CD4-positive, alpha-beta T cell treated with Interleukin-12 subunit alpha and Interleukin-12 subunit beta, for 1 hour (primary cell): ENCODE data around the gene ATL1.

ENCODE experiments used
- DNase-seq: peaks from one replicate; pipeline ENCODE4 v3.0.0-alpha.2; 2020

Gene ATL1

DNA sequence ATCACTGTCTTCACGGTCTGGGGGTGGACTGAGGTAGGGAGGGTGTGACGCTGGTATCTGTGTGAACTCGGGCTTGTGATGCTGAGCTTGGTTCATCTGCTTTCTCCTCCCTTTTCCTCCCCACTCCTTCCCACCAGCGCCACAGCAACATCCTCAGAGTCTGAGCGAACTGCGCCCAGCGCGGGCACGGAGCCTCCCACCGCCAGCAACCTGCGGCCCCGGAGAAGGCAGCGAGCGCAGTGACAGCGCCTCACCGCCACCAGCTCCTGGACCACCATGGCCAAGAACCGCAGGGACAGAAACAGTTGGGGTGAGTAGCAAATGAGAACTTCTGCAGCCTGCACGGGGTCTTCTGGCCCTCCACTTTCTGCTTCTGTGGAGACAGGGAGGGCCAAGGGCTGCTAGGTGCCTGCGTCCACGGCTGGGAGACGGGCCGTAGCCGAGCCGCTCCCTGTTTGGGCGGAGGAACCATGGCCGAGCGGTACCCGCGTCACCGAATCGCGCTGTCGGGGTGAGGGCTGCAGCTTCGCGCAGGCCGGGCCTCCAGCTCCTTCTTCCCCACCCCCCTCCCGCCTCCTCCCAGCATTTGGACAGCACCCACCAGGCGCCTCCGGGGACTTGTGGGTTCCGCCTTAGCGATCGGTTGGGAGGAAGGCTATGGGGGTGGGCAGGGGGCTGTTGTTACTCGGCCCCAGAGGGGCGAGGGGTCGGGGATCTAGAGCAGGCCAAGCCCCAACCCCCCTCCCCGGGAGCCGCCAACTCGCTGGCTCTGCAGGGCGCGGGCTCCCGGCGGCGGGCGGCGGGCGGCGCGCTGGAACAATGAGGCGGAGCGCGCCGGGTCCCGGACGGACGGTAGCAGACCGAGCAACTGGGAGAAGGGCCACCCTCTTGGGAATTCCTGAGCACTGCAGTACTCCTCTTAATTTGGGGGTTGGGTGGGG, at the start of gene ATL1:
ATL1 (plus strand) TSS at position 156 of the 941 bp plus-strand sequence; CDS start at position 277, 121 bp downstream.
- peak; percentile 28 for DNase-seq

DNA sequence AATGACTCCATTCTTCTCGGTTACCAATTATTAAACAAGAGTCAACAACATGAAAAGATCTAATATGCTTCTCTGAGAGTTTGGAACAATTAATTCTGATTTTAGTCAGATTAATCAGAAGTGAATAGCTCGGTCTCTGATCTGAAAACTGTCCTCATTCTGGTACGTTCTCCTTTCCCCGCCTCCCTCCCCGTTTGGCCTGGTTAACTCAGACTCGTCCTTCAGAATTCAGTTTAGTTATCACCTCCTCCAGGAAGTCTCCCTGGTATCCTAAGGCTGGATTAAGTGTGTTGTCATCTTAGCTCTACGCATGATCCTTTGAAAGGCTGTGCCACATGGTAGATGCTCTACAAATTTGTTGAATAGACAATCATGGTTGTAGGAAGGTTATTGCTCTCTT, 49.8 kb upstream of the ATL1 start:
- DNase-seq, result no peak

DNA sequence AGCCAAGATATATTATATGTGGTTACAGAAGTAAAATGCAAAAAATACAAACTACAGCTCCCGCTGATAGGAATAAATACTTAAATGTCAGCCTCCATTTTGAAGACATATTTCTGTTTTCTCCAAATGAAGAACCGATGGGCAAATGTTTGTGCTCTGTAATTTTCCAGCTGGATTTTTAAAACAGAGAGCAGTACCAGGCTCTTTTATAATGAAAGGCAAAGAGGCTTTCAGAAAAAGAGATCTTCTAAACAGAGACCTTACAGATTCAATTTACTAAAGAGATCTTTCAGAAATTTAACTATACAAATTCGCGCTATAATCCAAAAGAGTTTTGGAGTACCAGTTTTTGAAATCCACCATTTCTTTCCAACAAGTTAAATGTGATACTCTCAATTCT, 47.5 kb upstream of the ATL1 start:
- no peak for DNase-seq

DNA sequence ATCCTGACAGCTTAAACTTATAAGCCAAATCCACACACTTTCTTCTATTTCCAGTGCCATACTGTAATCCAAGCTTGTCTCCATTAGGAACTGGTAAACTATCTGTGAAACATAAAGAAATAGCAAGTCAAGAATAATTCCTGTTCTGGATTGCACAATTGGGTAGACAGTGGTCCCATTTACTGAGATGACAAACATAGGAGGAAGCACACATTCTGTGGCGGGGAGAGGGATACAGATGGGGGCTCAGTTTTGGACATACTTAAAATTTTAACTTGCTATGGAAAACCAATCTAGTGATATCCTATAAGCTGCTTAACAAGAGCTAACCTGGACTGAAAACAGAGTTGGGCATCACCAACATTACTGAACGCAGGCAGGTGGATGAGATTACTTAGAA, 43.9 kb upstream of the ATL1 start:
- no peak for DNase-seq

DNA sequence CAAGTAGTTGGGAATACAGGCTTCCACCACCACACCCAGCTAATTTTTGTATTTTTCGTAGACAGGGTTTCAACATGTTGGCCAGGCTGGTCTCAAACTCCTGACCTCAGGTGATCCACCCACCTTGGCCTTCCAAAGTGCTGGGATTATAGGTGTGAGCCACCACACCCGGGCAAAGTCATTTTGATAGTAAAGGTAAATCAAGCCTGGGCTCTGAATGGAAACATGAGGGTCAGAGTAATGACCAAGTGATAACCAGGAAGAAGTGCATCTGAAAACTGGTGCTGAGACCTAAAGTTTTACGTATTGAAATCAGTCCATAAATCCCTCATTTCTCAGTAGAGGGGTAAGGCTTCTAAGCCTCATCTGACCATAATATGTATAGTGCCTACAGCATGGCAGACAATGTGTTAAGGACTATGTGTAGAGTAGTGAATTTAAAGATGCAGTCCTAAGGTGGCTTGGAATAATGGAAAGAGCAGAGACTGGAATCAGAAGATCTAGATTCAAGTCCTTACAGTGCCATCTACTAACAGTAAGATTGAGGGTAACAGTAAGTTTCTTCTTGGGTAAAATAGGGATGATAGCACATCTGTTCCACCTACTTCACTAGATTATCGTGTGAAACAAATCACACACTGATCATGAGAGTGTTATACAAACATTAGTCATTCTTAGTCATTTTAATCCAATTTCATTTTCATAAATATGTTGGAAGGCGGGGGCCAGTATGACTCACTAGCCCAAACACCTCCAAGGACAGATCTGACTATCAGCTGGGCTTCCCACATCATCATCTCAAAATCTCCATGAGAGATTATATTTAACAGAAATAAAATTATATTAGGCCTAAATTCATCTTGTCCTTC, 38.8 kb upstream of the ATL1 start:
- peak; percentile 36 for DNase-seq

DNA sequence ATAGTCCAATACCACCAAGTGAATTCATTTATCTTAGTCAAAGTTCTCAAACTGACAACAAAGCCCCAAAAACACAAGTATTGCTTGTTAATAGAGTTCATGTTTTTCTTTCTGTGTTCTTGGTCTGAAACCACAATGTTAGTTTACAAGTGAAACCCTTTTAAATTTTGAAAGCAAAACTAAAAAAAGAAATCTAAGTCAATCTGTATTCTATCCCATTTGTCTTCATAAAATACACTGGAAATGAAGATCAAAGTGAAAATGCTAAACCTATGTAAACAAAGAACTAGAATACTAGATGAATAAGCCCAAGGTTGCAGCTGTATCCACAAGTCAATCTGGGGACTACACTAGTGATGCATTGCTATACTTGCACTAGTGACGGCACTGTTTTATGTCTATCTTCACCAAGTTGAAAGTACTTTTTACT, 38.0 kb upstream of the ATL1 start:
- peak; percentile 17 for DNase-seq

DNA sequence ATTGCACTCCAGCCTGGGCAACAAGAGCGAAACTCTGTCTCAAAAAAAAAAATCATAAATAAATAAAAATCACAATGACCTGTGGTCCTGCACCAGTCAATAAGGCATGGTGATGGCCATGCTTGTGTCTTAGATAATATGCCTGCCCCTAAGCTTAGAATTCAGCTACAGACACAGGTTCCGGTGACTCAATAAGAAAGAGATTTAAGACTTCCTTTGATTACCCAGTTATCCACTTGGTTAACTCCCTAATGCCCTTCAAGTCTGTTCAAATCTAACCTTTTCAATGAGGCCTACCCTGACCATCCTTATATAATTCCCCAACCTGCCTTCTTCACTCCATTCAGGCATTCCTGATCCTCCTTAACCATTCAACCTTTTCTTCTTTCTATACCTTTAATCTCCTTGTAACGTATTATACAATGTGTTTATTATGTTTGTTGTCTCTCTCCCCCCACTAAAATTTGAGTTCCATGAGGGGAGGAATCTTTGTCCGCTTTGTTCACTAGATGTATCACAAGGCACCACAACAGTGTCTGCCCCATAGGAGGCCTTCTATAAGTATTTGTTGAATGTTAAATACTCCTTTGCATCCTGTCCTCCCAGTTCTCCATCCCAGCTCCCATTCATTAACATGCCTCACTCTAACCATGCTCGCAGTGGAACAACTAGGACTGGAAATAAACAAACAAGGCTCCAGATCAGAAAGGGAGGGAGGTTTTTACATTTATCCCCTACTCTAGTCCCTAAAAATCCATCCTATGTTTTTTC, 36.5 kb upstream of the ATL1 start:
- DNase-seq, result no peak

DNA sequence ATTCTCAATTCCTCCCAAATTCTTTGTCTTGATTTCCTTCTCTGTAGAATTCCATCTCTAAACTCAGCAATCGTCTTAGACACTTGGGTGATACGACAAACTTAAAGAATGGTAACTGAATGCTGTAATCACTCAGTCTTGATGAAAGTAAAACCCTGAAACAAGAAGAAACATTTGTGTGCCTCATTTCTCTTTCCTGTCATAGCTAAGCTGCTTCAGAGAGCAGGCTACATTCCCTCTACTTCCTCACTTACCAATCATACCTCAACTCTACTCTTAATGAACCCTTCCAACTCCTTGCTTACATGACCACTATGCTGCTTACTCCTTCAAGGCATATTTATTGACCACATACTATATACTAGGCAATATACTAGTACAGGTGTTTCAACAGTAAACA, 35.9 kb upstream of the ATL1 start:
- DNase-seq, result no peak

DNA sequence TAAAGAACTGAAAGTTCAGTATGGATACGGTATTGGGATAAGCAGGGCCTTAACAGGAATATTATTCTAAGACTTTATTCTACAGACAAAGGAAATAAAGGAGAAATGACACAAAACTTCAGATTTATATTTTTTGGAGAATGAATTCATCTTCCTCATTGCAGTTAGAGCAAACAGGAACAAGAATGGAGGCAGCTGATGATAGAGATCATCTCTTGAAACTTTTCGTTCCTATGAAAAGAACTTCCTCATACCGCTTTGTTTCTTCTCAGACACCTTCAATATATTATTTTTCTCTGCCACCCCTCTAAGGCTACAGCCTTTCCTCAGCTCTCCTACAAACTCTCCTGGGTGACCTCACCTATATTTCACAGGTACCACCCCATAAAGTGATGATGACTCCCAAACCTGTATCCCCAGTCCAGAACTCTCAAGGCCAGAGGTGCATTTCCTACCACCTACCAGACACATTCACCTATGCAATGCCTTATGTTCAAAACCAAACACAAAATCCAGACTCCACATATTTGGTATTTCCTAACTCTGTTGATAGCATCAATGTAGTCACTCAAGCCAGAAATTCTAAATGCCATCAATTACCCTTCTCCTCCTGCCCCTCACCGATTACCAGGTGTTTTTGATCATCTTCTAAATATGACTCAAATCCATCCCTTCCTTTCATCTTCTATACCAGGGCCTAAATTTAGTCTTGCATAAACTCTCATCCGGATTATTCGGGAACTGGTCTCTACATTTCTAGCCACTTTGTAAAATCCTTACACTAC, 35.0 kb upstream of the ATL1 start:
- DNase-seq, result no peak

DNA sequence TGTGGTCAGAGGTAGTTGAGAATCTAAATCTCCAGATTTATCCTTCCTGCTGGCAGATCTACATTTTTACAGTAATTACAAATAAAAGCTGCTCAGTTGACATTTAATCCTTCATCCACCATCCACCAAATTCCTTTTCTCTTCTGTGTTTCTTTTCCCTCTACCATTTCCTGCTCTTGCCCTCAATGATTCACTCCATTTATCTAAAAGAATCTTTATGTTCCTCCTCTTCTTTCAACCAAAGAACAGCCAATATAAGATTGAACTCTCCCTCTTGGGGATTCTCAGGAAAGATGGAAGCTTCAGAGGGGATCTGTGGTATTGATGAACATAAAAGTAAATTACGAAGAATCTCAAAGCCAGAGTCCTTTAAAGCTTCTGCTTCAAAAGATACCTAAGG, 31.9 kb upstream of the ATL1 start:
- DNase-seq, result no peak

DNA sequence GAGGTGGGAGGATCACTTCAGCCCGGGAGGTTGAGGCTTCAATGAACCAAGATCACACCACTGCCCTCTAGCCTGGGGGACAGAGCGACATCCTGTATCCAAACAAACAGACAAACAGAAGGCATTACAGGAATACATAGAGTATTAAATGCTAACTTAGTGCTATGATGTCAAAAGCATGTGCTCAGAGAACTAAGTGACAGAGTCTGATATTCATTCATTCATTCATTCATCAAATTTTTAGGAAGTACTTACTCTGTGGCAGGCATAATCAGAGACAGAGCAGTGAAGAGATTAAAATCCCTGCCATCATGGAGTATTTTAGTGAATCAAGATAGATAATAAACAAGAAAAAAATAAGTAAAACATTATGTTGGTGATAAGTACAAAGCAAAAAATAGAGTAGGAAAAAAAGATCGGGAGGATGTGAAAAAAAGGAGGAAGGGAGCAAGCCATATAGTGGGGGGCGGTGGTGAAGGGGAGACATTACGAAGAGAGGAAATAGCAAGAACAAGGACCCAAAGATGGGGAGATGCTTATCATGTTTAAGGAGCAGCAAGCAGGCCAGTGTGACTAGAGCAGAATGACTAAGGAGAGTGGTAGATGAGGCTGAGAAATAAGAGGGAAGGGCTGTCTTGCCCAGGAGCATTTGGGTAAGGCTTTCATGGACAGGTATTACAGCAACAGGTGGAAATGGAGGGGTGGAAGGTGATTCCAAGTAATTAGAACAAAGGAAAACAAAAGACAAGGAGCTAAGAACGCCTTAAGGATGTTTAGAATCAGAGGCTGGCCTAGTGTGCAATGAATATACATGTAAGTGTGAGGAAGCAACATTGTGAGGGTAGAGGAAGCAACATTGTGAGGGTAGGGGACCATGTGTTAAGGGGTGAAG, 30.4 kb upstream of the ATL1 start:
- no peak for DNase-seq

DNA sequence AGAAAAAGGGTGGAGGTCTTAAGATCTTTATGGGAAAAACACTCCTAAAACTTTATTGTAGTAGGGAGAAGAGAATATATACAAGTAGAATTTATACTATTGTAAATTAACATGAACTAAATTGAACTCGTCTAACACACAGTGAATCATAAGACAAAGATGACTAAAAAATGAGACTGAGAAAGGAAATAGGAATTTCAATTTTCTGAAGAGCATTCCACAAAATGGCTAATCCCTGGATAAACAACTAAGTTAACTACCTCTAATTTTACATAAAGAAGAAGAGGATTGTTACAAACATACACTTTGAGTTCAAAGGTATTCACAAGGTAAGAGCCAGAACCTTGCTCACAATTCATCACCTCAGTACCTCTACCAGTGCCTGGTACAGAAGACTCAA, 29.6 kb upstream of the ATL1 start:
- DNase-seq, result no peak

DNA sequence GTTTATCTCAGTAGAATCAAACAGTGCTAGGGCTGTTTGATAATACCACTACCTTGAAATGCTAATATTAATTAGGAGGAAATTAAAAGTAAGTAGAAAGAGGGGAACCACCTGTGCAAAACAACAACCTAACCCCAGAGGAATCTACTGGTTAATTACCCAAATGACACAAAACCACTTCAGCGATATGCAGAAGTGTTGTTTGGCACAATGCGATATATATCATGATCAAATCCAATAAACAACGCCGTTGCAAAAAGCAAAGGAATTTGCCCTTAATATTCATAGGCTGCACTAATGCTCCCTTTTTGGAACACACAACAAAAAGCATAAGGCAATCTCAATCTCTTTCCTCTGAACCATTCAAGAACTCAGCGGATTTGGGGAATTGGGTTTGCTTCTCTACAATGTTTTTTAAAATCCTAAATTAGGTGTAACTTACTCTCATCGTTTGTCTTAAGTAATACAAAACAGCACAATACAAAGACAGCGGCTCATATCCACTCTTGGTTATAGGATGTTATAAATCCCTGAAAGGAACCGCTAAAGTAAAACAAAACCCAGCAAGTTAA, 29.1 kb upstream of the ATL1 start:
- DNase-seq, result no peak

DNA sequence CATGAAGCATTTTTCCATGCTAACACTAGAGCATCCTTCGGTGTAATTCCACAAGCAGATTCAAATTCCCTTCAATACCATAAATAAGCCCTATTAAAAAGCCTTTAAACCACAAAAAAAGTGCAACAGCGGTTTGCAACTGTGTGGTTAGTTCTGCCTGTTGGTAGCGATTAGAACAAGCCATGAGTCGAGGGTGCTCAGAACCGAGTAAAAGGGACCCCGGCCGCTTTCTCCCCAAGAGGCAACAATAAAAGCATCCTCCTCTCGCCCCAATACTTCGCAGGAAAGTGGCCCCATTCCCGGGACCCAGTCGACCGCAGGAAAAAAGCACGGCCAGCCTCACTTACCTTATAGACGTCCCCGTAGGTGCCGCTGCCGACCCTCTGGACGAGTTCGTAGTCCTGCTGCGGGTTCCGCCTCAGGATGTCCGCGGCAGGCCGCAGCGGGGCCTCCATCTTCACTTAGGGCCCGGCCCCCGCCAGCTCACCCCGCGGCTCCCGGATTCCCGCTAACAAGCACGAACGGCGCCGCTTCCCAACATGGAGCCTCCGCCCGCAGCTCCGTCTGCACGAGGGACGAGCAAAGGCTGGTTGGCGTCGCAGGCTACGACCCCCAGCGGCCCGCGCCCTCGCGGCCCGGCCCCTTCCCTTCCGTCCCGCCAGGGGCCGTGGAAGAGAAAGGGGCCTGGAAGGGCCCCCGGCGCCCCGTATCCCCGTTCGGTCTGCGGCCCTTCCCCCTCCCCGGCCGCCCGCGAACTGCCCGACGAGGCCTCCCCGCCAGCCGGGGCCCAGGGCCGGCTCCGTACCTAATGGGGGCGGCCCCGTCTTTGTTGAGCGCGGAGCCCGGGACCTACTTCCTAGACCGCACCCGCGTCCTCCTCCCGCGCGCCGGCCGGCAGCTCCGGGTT, 28.1 kb upstream of the ATL1 start:
- peak; percentile 30 for DNase-seq

DNA sequence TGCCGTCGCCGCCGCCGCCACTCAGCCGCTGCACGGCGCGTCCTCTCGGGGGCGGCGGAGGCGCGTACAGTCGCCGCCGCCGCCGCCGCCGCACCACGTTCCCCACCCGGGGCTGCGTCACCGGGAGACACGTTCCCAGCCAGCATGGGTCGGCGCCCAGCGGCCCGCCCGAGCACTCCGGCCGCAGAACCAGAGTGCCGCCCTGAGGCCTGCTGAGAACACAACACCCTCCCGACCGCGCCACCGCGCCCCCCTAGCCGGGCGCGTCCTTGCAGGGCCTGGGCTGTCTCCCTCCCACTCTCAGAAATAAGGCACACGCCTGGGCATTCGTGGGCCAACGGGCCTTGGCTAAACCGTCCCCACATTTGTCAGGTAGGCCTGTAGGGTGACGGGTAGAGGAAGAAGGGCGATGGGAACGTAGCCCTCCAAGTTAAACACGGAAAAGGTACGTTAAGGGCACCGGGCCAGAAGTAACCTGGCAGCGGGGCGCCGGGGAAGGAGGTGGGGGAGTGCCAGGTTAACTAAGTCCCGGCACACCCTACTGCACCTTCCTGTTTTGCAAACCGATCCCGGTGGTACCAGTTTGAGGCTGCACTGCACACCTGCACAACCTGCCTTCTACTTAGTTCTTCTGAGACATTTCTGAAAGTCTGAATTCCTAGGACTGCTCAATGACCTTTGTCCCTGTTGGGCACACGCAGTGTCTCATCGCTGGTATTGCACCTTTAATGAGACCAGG, 27.3 kb upstream of the ATL1 start, which contains the start of gene MAP4K5:
MAP4K5 (minus strand) TSS at position 68 of the 739 bp plus-strand sequence. CDS start 520 bp downstream, outside the sequence.
- peak; percentile 92 for DNase-seq

DNA sequence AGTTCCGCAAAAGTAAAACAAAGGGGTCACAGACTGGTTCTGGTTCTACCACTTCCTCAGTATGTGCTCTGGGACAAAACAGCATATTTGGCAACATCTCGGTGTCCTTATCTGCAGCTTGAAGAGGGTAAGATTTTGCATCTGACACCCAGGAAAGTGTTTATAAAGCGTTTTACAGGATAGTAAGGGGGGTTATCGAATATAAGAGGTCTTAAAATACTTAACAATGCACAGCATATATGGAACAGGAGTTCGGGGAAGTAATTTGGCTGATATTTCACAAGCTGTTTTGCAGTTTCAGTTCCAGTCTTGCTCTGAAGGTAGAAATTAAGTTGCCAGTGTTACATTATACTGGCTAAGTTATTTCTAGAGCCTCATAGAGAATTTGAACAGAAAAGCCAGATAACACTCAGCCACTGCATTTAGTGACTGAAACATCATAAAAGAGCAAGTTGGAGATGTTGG, 26.7 kb upstream of the ATL1 start:
- no peak for DNase-seq

DNA sequence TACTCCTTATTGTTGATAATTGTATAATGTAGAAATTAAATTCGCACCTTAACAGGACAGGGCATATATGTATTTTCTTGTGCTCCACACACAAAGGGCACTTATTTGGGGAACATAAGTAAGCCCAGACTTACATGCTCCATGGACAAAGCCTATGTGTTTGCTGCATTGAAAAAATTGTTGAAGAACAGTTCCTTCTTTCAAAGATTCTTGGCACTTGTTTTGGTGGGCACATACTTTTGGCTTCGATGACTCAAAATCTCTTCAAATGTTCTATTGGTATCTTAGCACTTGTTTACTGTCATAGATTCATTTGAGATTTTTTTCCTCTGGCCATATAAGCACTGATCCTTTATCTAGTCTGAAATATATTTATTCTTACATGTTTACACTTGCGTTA, 26.1 kb upstream of the ATL1 start:
- DNase-seq, result no peak

DNA sequence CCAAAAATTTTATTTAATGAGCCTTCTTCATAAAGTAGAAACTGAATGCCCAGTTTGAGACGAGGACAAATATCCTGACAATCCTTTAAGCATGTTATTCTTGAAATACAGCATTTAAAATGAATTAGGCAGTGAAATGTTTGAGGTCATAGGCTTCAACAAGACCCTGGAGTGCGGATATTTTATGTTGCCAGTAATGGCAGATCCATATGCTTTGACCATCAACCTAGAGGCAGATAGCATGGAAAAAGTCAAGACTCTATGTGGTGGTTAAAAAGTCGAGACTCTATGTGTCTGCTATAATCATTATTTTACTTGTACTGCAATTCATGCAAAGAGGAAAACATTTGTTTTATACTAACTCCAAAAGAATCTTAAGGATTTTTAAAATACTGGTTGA, 25.5 kb upstream of the ATL1 start:
- no peak for DNase-seq

DNA sequence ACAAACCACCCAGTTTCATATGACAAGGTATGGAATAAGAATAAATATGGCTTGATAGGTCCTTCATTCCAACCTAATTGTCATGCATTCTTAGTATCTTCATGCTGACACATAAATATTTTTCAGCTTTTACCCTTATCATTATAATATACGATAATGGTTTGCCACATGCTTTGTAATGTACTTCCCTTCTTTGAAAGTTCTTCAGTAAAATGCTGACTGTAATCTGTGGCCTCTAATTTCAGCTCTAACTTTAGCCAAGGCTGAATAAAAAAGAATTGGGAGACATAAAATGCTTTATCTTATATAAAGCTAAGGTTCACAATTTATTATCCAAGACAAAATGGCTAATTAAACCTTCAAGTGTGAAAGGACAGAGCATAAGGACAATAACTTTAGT, 24.9 kb upstream of the ATL1 start:
- DNase-seq, result no peak
